Stimulated activated CD4-positive, alpha-beta T cell treated with anti-CD3 and anti-CD28 coated beads, TNF-alpha, amount 100 ng/mL, for 24 hours (primary cell): Measurements from ENCODE around the gene RAB4A.
A peak's percentile ranks its signal among the peaks of the same experiment; 100 is the strongest.

Source experiments
- DNase-seq, 3 experiments: peaks; one replicate each; pipeline ENCODE4 v3.0.0-alpha.2; 2020; ENCODE audit warnings: low read depth in 3 of 3

RAB4A gene

GRCh38 chr1:229244091-229244490, 26.8 kb upstream of the RAB4A start:
- no peak for DNase-seq

- no peak for DNase-seq
Observed at GRCh38 chr1:229247871-229248270, 23.0 kb upstream of the RAB4A start.

GRCh38 chr1:229248821-229249817, 21.8 kb upstream of the RAB4A start:
- DNase-seq, result no peak

GRCh38 chr1:229249854-229250644, 20.9 kb upstream of the RAB4A start:
- DNase-seq, result no peak

- DNase-seq, result no peak
Observed at GRCh38 chr1:229251185-229251584, 19.7 kb upstream of the RAB4A start.

GRCh38 chr1:229252228-229252984, 18.5 kb upstream of the RAB4A start:
- no peak for DNase-seq

GRCh38 chr1:229253151-229253974, 17.5 kb upstream of the RAB4A start:
- DNase-seq, result no peak

GRCh38 chr1:229254910-229255541, 15.9 kb upstream of the RAB4A start:
- DNase-seq, result no peak

GRCh38 chr1:229258031-229258756, 12.7 kb upstream of the RAB4A start:
- peak; percentile 34 to 45 (median 36) for DNase-seq

GRCh38 chr1:229258757-229259060, 12.2 kb upstream of the RAB4A start:
- no peak for DNase-seq

- no peak for DNase-seq
Observed at GRCh38 chr1:229260297-229260696, 10.6 kb upstream of the RAB4A start.

- no peak for DNase-seq
Observed at GRCh38 chr1:229262239-229262638, 8.7 kb upstream of the RAB4A start.

- DNase-seq, result no peak
Observed at GRCh38 chr1:229263254-229263653, 7.7 kb upstream of the RAB4A start.

GRCh38 chr1:229264068-229264467, 6.8 kb upstream of the RAB4A start:
- no peak for DNase-seq

GRCh38 chr1:229264487-229264886, 6.4 kb upstream of the RAB4A start:
- DNase-seq, result no peak

GRCh38 chr1:229266274-229266673, 4.6 kb upstream of the RAB4A start:
- no peak for DNase-seq

- DNase-seq, result no peak
Observed at GRCh38 chr1:229266832-229267500, 3.9 kb upstream of the RAB4A start.

- no peak for DNase-seq
Observed at GRCh38 chr1:229268505-229268904, 2.4 kb upstream of the RAB4A start.

- DNase-seq, result peak in 1 of 3 experiments; percentile 33
Observed at GRCh38 chr1:229271448-229272159, 693 bp downstream of the RAB4A start.
